Trophoblast cell (in vitro differentiated cells and primary cell): Measurements from ENCODE around the gene FXYD5.

ENCODE experiments used
- DNase-seq, 2 donors: peaks; one replicate each; pipeline ENCODE4 v3.0.0-alpha.2; 2016
- H2AFZ ChIP-seq: 2 replicates; pipeline ENCODE4 v1.6.1; 2013; ENCODE audit warnings: low read length, moderate library complexity, mild to moderate bottlenecking; ENCODE audit not compliant: insufficient read depth, poor library complexity
- H2AK5ac ChIP-seq: 2 replicates; pipeline ENCODE4 v1.6.1; 2013; ENCODE audit warnings: mild to moderate bottlenecking, low read length
- H2BK120ac ChIP-seq: 2 replicates; pipeline ENCODE4 v1.6.1; 2013; ENCODE audit warnings: low read length, mild to moderate bottlenecking, moderate library complexity; ENCODE audit not compliant: insufficient read depth, poor library complexity
- H2BK12ac ChIP-seq: 2 replicates; pipeline ENCODE4 v1.6.1; 2013; ENCODE audit warnings: mild to moderate bottlenecking, low read length, moderate library complexity
- H2BK5ac ChIP-seq: 2 replicates; pipeline ENCODE4 v1.6.1; 2013; ENCODE audit warnings: low read length, low read depth, moderate library complexity, mild to moderate bottlenecking; ENCODE audit not compliant: poor library complexity
- H3K14ac ChIP-seq: 2 replicates; pipeline ENCODE4 v1.6.1; 2013; ENCODE audit warnings: mild to moderate bottlenecking, low read length
- H3K18ac ChIP-seq: 2 replicates; pipeline ENCODE4 v1.6.1; 2013; ENCODE audit warnings: mild to moderate bottlenecking, low read length
- H3K23ac ChIP-seq: 2 replicates; pipeline ENCODE4 v1.6.1; 2013; ENCODE audit warnings: low read length
- H3K27ac ChIP-seq: 2 replicates; pipeline ENCODE4 v1.5.1; 2013; ENCODE audit warnings: low read depth, mild to moderate bottlenecking, inconsistent platforms, low read length, moderate library complexity
- H3K27me3 ChIP-seq: 2 replicates; pipeline ENCODE4 v1.6.1; 2013; ENCODE audit warnings: inconsistent platforms, mild to moderate bottlenecking, low read length, moderate library complexity; ENCODE audit not compliant: insufficient read depth
- H3K36me3 ChIP-seq, 2 experiments: 1 replicate in 1 of 2; 2 replicates in 1 of 2; pipeline ENCODE4 v1.6.1; 2013; ENCODE audit warnings: low read length in 2 of 2, mild to moderate bottlenecking in 2 of 2, moderate library complexity in 1 of 2; ENCODE audit not compliant: insufficient read depth in 2 of 2, control insufficient read depth in 1 of 2
- H3K4ac ChIP-seq: 2 replicates; pipeline ENCODE4 v1.6.1; 2013; ENCODE audit warnings: low read depth, mild to moderate bottlenecking, low read length, moderate library complexity
- H3K4me1 ChIP-seq, 2 experiments: 1 replicate in 1 of 2; 2 replicates in 1 of 2; pipeline ENCODE4 v1.6.1; 2013; ENCODE audit warnings: low read length in 2 of 2, mild to moderate bottlenecking in 2 of 2, moderate library complexity in 1 of 2; ENCODE audit not compliant: insufficient read depth in 2 of 2, control insufficient read depth in 1 of 2
- H3K4me2 ChIP-seq: 2 replicates; pipeline ENCODE4 v1.6.1; 2013; ENCODE audit warnings: inconsistent platforms, mild to moderate bottlenecking, low read length, moderate library complexity
- H3K4me3 ChIP-seq: 2 replicates; pipeline ENCODE4 v1.5.1; 2013; ENCODE audit warnings: mild to moderate bottlenecking, low read depth, low read length, inconsistent platforms
- H3K79me1 ChIP-seq: one replicate; pipeline ENCODE4 v1.6.1; 2013; ENCODE audit warnings: low read length
- H3K79me2 ChIP-seq: 2 replicates; pipeline ENCODE4 v1.6.1; 2013; ENCODE audit warnings: low read length, mild to moderate bottlenecking; ENCODE audit not compliant: control insufficient read depth, insufficient read depth, poor library complexity
- H3K9ac ChIP-seq: 2 replicates; pipeline ENCODE4 v1.6.1; 2013; ENCODE audit warnings: mild to moderate bottlenecking, low read length
- H3K9me3 ChIP-seq: 2 replicates; pipeline ENCODE4 v1.6.1; 2013; ENCODE audit warnings: low read depth, mild to moderate bottlenecking, control low read depth, inconsistent platforms, low read length; ENCODE audit not compliant: insufficient read depth
- H4K12ac ChIP-seq: 2 replicates; pipeline ENCODE4 v1.6.1; 2013; ENCODE audit warnings: low read depth, mild to moderate bottlenecking, low read length, moderate library complexity
- H4K8ac ChIP-seq: 2 replicates; pipeline ENCODE4 v1.6.1; 2013; ENCODE audit warnings: low read depth, mild to moderate bottlenecking, low read length, moderate library complexity
- H4K91ac ChIP-seq: one replicate; pipeline ENCODE4 v1.6.1; 2013; ENCODE audit warnings: low read depth, mild to moderate bottlenecking, low read length, moderate library complexity
- WGBS: extraction: QIAGEN DNeasy Blood & Tissue Kit; methylation state at CpG from one replicate; pipeline ENCODE4 v1.1.7; 2013; ENCODE audit warnings: missing lambda C conversion rate; ENCODE audit not compliant: insufficient read length, insufficient coverage; ENCODE audit errors: extremely low coverage; 5-methylcytosine and 5-hydroxymethylcytosine counted together

Gene FXYD5

GRCh38 chr19:35119091-35119490 lies 35.4 kb upstream of the FXYD5 start:
- no peak overlapping the region for H3K4me3 ChIP-seq
- peaks cover 3% of the 10 kb centered on the region for H3K79me1 ChIP-seq
- no peak overlapping the region for H2BK5ac ChIP-seq
- no peak overlapping the region for H3K4ac ChIP-seq
- H3K36me3 ChIP-seq, result no peaks in the 10 kb centered on the region
- H3K79me2 ChIP-seq, result no peaks in the 10 kb centered on the region
- H2BK12ac ChIP-seq, result no peak overlapping the region
- no peak overlapping the region for H2AFZ ChIP-seq
- no peak overlapping the region for H3K18ac ChIP-seq
- DNase-seq, result no peak
- H2BK120ac ChIP-seq, result no peak overlapping the region
- H4K91ac ChIP-seq, result no peak overlapping the region
- H3K27me3 ChIP-seq, result no peaks in the 10 kb centered on the region
- no peak overlapping the region for H4K8ac ChIP-seq
- WGBS, result no CpG with 5 or more reads among the region's 14 CpGs
- H2AK5ac ChIP-seq, result no peak overlapping the region
- H4K12ac ChIP-seq, result no peak overlapping the region
- no peaks in the 10 kb centered on the region for H3K9me3 ChIP-seq
- H3K27ac ChIP-seq, result no peak overlapping the region
- H3K9ac ChIP-seq, result no peak overlapping the region
- H3K23ac ChIP-seq, result no peak overlapping the region
- H3K4me1 ChIP-seq, result peaks cover 4 to 10% of the 10 kb centered on the region in 2 experiments
- no peak overlapping the region for H3K4me2 ChIP-seq
- H3K14ac ChIP-seq, result no peak overlapping the region

GRCh38 chr19:35119578-35120155 lies 34.9 kb upstream of the FXYD5 start:
- no peaks in the 10 kb centered on the region for H3K27me3 ChIP-seq
- H3K14ac ChIP-seq, result no peak overlapping the region
- no peak overlapping the region for H4K8ac ChIP-seq
- peaks cover 3 to 10% of the 10 kb centered on the region in 2 experiments for H3K4me1 ChIP-seq
- H2BK120ac ChIP-seq, result no peak overlapping the region
- no peaks in the 10 kb centered on the region for H3K36me3 ChIP-seq
- no peak overlapping the region for H3K27ac ChIP-seq
- no peak overlapping the region for H3K23ac ChIP-seq
- no peak overlapping the region for H3K4ac ChIP-seq
- peaks cover 2% of the 10 kb centered on the region for H3K9me3 ChIP-seq
- H2BK5ac ChIP-seq, result no peak overlapping the region
- H3K18ac ChIP-seq, result no peak overlapping the region
- no peak overlapping the region for H3K4me3 ChIP-seq
- no peak overlapping the region for H2BK12ac ChIP-seq
- no peak for DNase-seq
- no peak overlapping the region for H3K9ac ChIP-seq
- H4K12ac ChIP-seq, result no peak overlapping the region
- H3K79me2 ChIP-seq, result no peaks in the 10 kb centered on the region
- WGBS, result no CpG with 5 or more reads among the region's 9 CpGs
- no peak overlapping the region for H2AK5ac ChIP-seq
- no peak overlapping the region for H4K91ac ChIP-seq
- H2AFZ ChIP-seq, result no peak overlapping the region
- peaks cover 3% of the 10 kb centered on the region for H3K79me1 ChIP-seq
- H3K4me2 ChIP-seq, result no peak overlapping the region

GRCh38 chr19:35120492-35120891 lies 34.0 kb upstream of the FXYD5 start:
- WGBS, result no CpG with 5 or more reads among the region's 7 CpGs
- Histone ChIP-seq H2BK12ac (no peak overlapping the region), H3K9ac (no peak overlapping the region), H3K4me1 (peaks cover 0 to 5% of the 10 kb centered on the region in 2 experiments), H3K79me1 (no peaks in the 10 kb centered on the region), H2AFZ (no peak overlapping the region), H3K23ac (no peak overlapping the region), H4K91ac (no peak overlapping the region), H2BK5ac (no peak overlapping the region), H3K27me3 (no peaks in the 10 kb centered on the region), H4K8ac (no peak overlapping the region), H3K36me3 (no peaks in the 10 kb centered on the region), H3K79me2 (no peaks in the 10 kb centered on the region), H3K9me3 (peaks cover 2% of the 10 kb centered on the region), H2BK120ac (no peak overlapping the region), H2AK5ac (no peak overlapping the region), H3K14ac (no peak overlapping the region), H3K4ac (no peak overlapping the region), H3K18ac (no peak overlapping the region), H3K4me2 (no peak overlapping the region), H3K4me3 (no peak overlapping the region), H3K27ac (no peak overlapping the region), H4K12ac (no peak overlapping the region)
- peak in 1 of 2 donors; percentile 28 for DNase-seq

GRCh38 chr19:35120898-35121297 lies 33.6 kb upstream of the FXYD5 start:
- Histone ChIP-seq H3K79me2 (no peaks in the 10 kb centered on the region), H4K91ac (no peak overlapping the region), H2BK120ac (no peak overlapping the region), H4K8ac (no peak overlapping the region), H2BK12ac (no peak overlapping the region), H4K12ac (no peak overlapping the region), H3K14ac (no peak overlapping the region), H3K79me1 (no peaks in the 10 kb centered on the region), H3K4ac (no peak overlapping the region), H3K27me3 (no peaks in the 10 kb centered on the region), H3K4me3 (no peak overlapping the region), H3K4me1 (peaks cover 0 to 5% of the 10 kb centered on the region in 2 experiments), H3K4me2 (no peak overlapping the region), H3K23ac (no peak overlapping the region), H2AK5ac (no peak overlapping the region), H3K18ac (no peak overlapping the region), H3K9me3 (peaks cover 2% of the 10 kb centered on the region), H2BK5ac (no peak overlapping the region), H3K27ac (no peak overlapping the region), H3K9ac (no peak overlapping the region), H3K36me3 (no peaks in the 10 kb centered on the region), H2AFZ (no peak overlapping the region)
- no peak for DNase-seq
- WGBS, result no CpG with 5 or more reads among the region's 7 CpGs
